Body of pancreas (tissue), 4 donors: Measurements from ENCODE around the gene UAP1L1.

Experiments used
- CTCF ChIP-seq, 7 experiments: fragments of 450-650 bp in 4 of 7; fragments of 200-600 bp in 3 of 7; sonication (generic) in 3 of 7; IDR thresholded peaks; one replicate each; pipeline ENCODE4 v1.5.1; 2016 to 2019; ENCODE audit warnings: antibody characterized with exemption in 7 of 7
- POLR2A ChIP-seq, 3 donors: fragments of 450-650 bp; IDR thresholded peaks; one replicate each; pipeline ENCODE4 v1.6.1; 2016; ENCODE audit warnings: antibody characterized with exemption in 3 of 3, mild to moderate bottlenecking in 2 of 3

- TF ChIP-seq CTCF (IDR thresholded peaks at IDR 0.05) (no peak), POLR2A (IDR thresholded peaks at IDR 0.05) (no peak)
Observed at GRCh38 chr9:137062384-137062783, 14.9 kb upstream of the UAP1L1 start.
